ENCODE results near the gene SLC6A11. TPM values are rescaled to one million over a fixed set of nuclear protein-coding genes. Genes with fewer than 3 reads are reported as not detected.

The SLC6A11 gene
- total RNA-seq, 1 donor from 2014 or later = 0.25 TPM

DNA sequence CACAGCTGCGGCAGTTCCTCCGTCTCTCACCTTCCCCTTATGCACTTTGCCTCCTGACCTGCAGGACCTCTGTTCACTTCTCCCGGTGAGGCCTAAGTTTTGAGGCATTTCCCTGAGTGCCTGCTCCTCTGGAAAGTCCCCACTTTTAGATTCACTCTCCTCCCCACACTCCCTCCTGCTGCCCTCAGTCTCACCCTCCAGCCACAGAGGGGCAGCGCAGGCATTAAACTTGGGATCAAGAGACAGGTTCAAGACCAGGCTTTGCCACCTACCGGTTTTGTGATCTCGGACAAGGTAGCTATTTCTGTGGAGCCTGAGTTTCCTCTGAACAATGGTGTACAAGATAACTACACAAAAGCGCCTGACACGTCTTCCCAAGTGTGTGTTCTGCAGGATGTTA is 19.4 kb downstream of the SLC6A11 start:
- H3K36me3 ChIP-seq = no peaks in the 10 kb centered on the region
- TF ChIP-seq POLR2AphosphoS5 (IDR thresholded peaks at IDR 0.05; ENCODE audit: insufficient read depth in 1 of 2, low read depth in 1 of 2) (no peak), POLR2A (IDR thresholded peaks at IDR 0.05) (no peak)
- TF ChIP-seq, protein P1, sequence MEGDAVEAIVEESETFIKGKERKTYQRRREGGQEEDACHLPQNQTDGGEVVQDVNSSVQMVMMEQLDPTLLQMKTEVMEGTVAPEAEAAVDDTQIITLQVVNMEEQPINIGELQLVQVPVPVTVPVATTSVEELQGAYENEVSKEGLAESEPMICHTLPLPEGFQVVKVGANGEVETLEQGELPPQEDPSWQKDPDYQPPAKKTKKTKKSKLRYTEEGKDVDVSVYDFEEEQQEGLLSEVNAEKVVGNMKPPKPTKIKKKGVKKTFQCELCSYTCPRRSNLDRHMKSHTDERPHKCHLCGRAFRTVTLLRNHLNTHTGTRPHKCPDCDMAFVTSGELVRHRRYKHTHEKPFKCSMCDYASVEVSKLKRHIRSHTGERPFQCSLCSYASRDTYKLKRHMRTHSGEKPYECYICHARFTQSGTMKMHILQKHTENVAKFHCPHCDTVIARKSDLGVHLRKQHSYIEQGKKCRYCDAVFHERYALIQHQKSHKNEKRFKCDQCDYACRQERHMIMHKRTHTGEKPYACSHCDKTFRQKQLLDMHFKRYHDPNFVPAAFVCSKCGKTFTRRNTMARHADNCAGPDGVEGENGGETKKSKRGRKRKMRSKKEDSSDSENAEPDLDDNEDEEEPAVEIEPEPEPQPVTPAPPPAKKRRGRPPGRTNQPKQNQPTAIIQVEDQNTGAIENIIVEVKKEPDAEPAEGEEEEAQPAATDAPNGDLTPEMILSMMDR (IDR thresholded peaks at IDR 0.05) = no peak
- H3K27me3 ChIP-seq = no peaks in the 10 kb centered on the region
- no peaks in the 10 kb centered on the region for H3K4me1 ChIP-seq
- no peaks in the 10 kb centered on the region for H3K9me3 ChIP-seq
- intact Hi-C loops (cut with DNase I) = no loop called here
- no peak for DNase-seq (ENCODE audit: extremely low spot score in 2 of 2)
- no peak overlapping the region for H3K4me3 ChIP-seq
- no peak overlapping the region for H3K27ac ChIP-seq

DNA sequence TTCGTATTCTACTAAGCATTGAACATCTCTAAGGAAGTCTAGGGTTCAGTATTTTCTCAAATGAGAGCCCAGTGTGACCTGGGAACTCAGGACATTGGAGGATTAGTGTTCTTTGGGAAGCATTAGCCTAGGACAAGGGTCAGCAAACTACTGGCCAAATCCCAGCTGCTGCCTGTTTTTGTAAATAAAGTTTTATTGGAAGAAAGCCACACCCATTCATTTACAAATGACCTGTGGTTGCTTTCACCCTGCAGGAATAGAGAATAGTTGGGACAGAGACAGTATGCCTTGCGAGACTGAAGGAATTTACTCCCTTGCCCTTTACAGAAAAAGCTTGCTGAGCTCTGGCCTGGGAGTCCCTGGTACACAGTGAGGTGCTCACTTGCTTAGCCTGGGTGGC is 20.6 kb downstream of the SLC6A11 start:
- H3K4me1 ChIP-seq = no peaks in the 10 kb centered on the region
- TF ChIP-seq POLR2A (IDR thresholded peaks at IDR 0.05) (no peak), POLR2AphosphoS5 (IDR thresholded peaks at IDR 0.05; ENCODE audit: insufficient read depth in 1 of 2, low read depth in 1 of 2) (no peak)
- TF ChIP-seq, protein P1 (IDR thresholded peaks at IDR 0.05) = no peak
- intact Hi-C loops (cut with DNase I) = no loop called here
- no peak for DNase-seq (ENCODE audit: extremely low spot score in 2 of 2)
- H3K36me3 ChIP-seq = no peaks in the 10 kb centered on the region
- no peak overlapping the region for H3K4me3 ChIP-seq
- no peaks in the 10 kb centered on the region for H3K27me3 ChIP-seq
- no peaks in the 10 kb centered on the region for H3K9me3 ChIP-seq
- H3K27ac ChIP-seq = no peak overlapping the region

DNA sequence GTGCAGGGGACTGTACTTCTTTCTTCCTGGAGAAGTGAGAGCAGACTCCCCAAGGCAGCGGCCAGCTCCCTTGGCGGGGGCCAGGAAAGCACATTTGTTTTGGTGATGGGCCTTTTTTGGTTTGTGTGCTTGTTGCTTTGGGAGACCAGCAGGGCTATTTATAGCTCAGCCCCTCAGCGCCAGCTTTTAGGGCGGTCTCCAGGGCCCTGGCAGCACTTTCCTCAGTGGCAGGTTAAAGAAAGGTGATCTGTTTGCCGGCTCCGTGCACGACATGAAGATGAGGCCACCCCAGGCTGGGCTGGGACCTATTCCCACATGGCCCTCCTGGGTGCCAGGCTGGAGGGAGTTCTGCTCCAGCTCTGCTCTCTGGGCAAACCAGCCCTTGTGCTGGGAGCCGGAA is 21.8 kb downstream of the SLC6A11 start:
- no peak for DNase-seq (ENCODE audit: extremely low spot score in 2 of 2)
- Histone ChIP-seq H3K36me3 (no peaks in the 10 kb centered on the region), H3K27me3 (no peaks in the 10 kb centered on the region), H3K4me3 (no peak overlapping the region), H3K4me1 (no peaks in the 10 kb centered on the region), H3K9me3 (no peaks in the 10 kb centered on the region), H3K27ac (no peak overlapping the region)
- intact Hi-C loops (cut with DNase I) = no loop called here
- TF ChIP-seq POLR2A (IDR thresholded peaks at IDR 0.05) (no peak), POLR2AphosphoS5 (IDR thresholded peaks at IDR 0.05; ENCODE audit: insufficient read depth in 1 of 2, low read depth in 1 of 2) (no peak)
- TF ChIP-seq, protein P1 (IDR thresholded peaks at IDR 0.05) = no peak

DNA sequence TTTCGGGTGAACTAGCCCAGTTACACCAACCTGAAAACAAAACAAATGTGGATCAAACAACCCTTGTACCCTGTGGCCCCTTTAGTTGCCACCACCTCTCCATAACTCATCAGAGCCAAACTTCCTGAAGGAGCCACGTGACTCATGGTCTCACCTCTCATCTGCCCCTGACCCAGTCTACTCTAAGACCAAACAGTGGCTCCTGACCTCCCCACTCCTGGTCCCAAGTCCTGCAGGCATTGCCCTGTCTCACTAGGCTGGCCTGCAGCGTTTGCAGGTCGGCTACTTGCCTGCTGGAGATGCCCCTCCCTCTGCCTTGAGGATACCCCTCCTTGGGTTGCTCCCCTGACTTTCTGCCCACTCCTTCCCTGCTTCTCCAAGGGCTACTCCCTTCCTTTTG is 23.1 kb downstream of the SLC6A11 start:
- no peaks in the 10 kb centered on the region for H3K36me3 ChIP-seq
- H3K27ac ChIP-seq = no peak overlapping the region
- no peaks in the 10 kb centered on the region for H3K4me1 ChIP-seq
- H3K4me3 ChIP-seq = no peak overlapping the region
- intact Hi-C loops (cut with DNase I) = no loop called here
- H3K9me3 ChIP-seq = no peaks in the 10 kb centered on the region
- TF ChIP-seq, protein P1 (IDR thresholded peaks at IDR 0.05) = no peak
- TF ChIP-seq POLR2A (IDR thresholded peaks at IDR 0.05) = no peak
- TF ChIP-seq POLR2AphosphoS5 (IDR thresholded peaks at IDR 0.05; ENCODE audit: insufficient read depth in 1 of 2, low read depth in 1 of 2) = no peak
- no peaks in the 10 kb centered on the region for H3K27me3 ChIP-seq
- DNase-seq (ENCODE audit: extremely low spot score in 2 of 2) = no peak

DNA sequence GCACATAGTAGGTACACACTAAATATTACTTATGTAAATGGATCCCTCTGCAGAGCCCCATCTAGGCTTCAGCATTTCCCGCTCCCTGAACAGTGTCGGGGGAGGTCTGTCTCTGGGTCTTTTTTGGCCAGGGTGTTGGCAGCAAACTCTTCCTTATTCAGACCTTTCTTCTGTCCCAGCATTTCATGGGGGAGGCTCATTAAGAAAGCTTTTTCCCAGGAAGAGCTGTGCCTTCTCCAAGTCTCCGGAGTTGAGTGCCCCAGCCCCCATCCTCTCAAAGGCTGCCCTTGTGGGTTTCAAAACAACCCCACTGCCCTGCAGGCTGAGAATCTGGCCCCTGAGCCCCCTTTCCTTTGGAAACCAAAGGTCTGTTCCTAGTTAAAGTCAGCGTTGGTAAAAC is 25.1 kb downstream of the SLC6A11 start:
- Histone ChIP-seq H3K36me3 (no peaks in the 10 kb centered on the region), H3K9me3 (no peaks in the 10 kb centered on the region), H3K27me3 (no peaks in the 10 kb centered on the region), H3K4me3 (no peak overlapping the region), H3K4me1 (peaks cover 6% of the 10 kb centered on the region), H3K27ac (no peak overlapping the region)
- intact Hi-C loops (cut with DNase I) = no loop called here
- TF ChIP-seq POLR2A (IDR thresholded peaks at IDR 0.05) (no peak), POLR2AphosphoS5 (IDR thresholded peaks at IDR 0.05; ENCODE audit: insufficient read depth in 1 of 2, low read depth in 1 of 2) (no peak)
- TF ChIP-seq, protein P1 (IDR thresholded peaks at IDR 0.05) = no peak
- DNase-seq (ENCODE audit: extremely low spot score in 2 of 2) = no peak
